ENCODE data around the gene RABAC1.

- no peak for TF ChIP-seq POLR2A (IDR thresholded peaks at IDR 0.05; ENCODE audit: borderline replicate concordance, extremely low read depth, insufficient read depth, insufficient read length)
- TF ChIP-seq, protein P1, sequence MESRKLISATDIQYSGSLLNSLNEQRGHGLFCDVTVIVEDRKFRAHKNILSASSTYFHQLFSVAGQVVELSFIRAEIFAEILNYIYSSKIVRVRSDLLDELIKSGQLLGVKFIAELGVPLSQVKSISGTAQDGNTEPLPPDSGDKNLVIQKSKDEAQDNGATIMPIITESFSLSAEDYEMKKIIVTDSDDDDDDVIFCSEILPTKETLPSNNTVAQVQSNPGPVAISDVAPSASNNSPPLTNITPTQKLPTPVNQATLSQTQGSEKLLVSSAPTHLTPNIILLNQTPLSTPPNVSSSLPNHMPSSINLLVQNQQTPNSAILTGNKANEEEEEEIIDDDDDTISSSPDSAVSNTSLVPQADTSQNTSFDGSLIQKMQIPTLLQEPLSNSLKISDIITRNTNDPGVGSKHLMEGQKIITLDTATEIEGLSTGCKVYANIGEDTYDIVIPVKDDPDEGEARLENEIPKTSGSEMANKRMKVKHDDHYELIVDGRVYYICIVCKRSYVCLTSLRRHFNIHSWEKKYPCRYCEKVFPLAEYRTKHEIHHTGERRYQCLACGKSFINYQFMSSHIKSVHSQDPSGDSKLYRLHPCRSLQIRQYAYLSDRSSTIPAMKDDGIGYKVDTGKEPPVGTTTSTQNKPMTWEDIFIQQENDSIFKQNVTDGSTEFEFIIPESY (IDR thresholded peaks at IDR 0.05; ENCODE audit: extremely low read depth, insufficient replicate concordance, low read length), result no peak
- peak; percentile 90 to 93 (median 91); a peak in 5 of 6 replicates for TF ChIP-seq CTCF (IDR thresholded peaks at IDR 0.05 in 2 of 3, conservative IDR thresholded peaks at IDR 0.05 in 1 of 3; ENCODE audit: borderline replicate concordance in 1 of 3, insufficient read depth in 1 of 3, low read depth in 2 of 3, low read length in 2 of 3)
- TF ChIP-seq, protein P2, sequence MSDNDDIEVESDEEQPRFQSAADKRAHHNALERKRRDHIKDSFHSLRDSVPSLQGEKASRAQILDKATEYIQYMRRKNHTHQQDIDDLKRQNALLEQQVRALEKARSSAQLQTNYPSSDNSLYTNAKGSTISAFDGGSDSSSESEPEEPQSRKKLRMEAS (IDR thresholded peaks at IDR 0.05), result 0 out of 2 replicates have a peak, but pooled peaks have one; percentile 35
- TF ChIP-seq SIN3A (IDR thresholded peaks at IDR 0.05; ENCODE audit: low read depth), result no peak
- TF ChIP-seq EZH2 (IDR thresholded peaks at IDR 0.05), result no peak
- no peak for TF ChIP-seq JUND (IDR thresholded peaks at IDR 0.05)
- TF ChIP-seq POLR2AphosphoS5 (IDR thresholded peaks at IDR 0.05; ENCODE audit: low read depth, low read length), result no peak
- no peak for TF ChIP-seq ZNF274 (IDR thresholded peaks at IDR 0.05; ENCODE audit: low read depth, low read length)
- no peak for TF ChIP-seq ELF1 (IDR thresholded peaks at IDR 0.05; ENCODE audit: borderline replicate concordance, low read depth)
- TF ChIP-seq CEBPB (IDR thresholded peaks at IDR 0.05; ENCODE audit: low read depth), result no peak
- no peak for TF ChIP-seq EGR1 (IDR thresholded peaks at IDR 0.05; ENCODE audit: low read depth)
- TF ChIP-seq FOSL1 (IDR thresholded peaks at IDR 0.05; ENCODE audit: low read depth), result no peak
- TF ChIP-seq EZH2phosphoT487 (IDR thresholded peaks at IDR 0.05; ENCODE audit: borderline replicate concordance), result no peak
Measured at GRCh38 chr19:41957838-41958366, 1.2 kb downstream of the RABAC1 start.

Measured in HCT116 (cell line).